Cardiac muscle cell (in vitro differentiated cells and primary cell): ENCODE results near the gene RIMBP2. TPM values are rescaled to one million over a fixed set of nuclear protein-coding genes. Genes with fewer than 3 reads are reported as not detected.

ENCODE experiments used
- DNase-seq, 2 donors: peaks; one replicate each; pipeline versions ENCODE4 v3.0.0 to v3.0.0-alpha.2; 2010 to 2017; ENCODE audit warnings: low read depth in 1 of 2, low spot score in 1 of 2
- H3K27ac ChIP-seq: fragments of 200-600 bp; sonication (generic); 2 replicates; pipeline ENCODE4 v1.5.1; 2016
- H3K27me3 ChIP-seq: fragments of 200-600 bp; sonication (generic); 2 replicates; pipeline ENCODE4 v1.6.0; 2016; ENCODE audit warnings: control low read depth
- H3K36me3 ChIP-seq: fragments of 200-600 bp; sonication (generic); 2 replicates; pipeline ENCODE4 v1.5.1; 2016; ENCODE audit warnings: control low read depth
- H3K4me1 ChIP-seq: fragments of 200-600 bp; sonication (generic); 2 replicates; pipeline ENCODE4 v1.8.1; 2017; ENCODE audit warnings: low read depth, mild to moderate bottlenecking, mixed run types
- H3K4me3 ChIP-seq: fragments of 200-600 bp; sonication (generic); 2 replicates; pipeline ENCODE4 v1.5.1; 2016; ENCODE audit warnings: mild to moderate bottlenecking
- H3K9me3 ChIP-seq: fragments of 200-600 bp; sonication (generic); 2 replicates; pipeline ENCODE4 v1.5.1; 2017; ENCODE audit warnings: low read depth, mild to moderate bottlenecking, control low read depth
- polyA plus RNA-seq: library from polyadenylated mRNA; unstranded; fragments of >200 nt; fragmentation: Nextera tagmentation; extraction: Ambion mirVana; gene quantifications from 2 replicates; pipeline ENCODE4 v1.2.1, GENCODE V29; 2016
- total RNA-seq: library from RNA; depleted of rRNA; stranded (reverse); fragments of >200 nt; gene quantifications from 2 replicates; pipeline ENCODE4 v1.2.3, GENCODE V29; 2016
- TF ChIP-seq, protein P1 (sequence below): IDR thresholded peaks from 2 replicates; pipeline ENCODE4 v1.5.1; 2012; ENCODE audit warnings: low read depth, mild to moderate bottlenecking, low read length

RIMBP2 gene
- total and polyA plus RNA-seq, 2 experiments from 2014 or later: 2.6 to 10.5 TPM

DNA sequence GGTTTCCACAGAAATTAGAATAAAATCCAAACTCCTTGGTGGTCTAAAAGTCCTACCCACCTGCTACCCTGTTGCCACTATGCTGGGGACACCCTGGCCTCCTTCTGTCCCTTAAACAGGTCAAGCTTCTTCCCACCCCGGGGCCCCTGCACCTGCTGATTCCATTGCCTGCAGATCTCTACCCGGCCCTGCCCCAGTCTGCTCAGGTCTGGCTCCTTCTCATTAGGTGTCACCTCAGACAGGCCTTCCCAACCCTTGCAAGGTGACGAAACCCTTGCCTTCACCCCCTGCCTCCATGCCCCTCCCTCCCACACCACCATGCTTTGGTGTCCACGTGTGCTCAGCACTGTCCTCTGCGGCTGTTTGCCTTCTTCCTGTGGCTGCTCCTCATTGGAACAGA lies 207.8 kb downstream of the RIMBP2 start:
- Histone ChIP-seq H3K4me1 (no peaks in the 10 kb centered on the region), H3K27me3 (no peaks in the 10 kb centered on the region), H3K4me3 (no peak overlapping the region), H3K27ac (no peak overlapping the region), H3K9me3 (no peaks in the 10 kb centered on the region), H3K36me3 (no peaks in the 10 kb centered on the region)
- DNase-seq: no peak
- TF ChIP-seq, protein P1, sequence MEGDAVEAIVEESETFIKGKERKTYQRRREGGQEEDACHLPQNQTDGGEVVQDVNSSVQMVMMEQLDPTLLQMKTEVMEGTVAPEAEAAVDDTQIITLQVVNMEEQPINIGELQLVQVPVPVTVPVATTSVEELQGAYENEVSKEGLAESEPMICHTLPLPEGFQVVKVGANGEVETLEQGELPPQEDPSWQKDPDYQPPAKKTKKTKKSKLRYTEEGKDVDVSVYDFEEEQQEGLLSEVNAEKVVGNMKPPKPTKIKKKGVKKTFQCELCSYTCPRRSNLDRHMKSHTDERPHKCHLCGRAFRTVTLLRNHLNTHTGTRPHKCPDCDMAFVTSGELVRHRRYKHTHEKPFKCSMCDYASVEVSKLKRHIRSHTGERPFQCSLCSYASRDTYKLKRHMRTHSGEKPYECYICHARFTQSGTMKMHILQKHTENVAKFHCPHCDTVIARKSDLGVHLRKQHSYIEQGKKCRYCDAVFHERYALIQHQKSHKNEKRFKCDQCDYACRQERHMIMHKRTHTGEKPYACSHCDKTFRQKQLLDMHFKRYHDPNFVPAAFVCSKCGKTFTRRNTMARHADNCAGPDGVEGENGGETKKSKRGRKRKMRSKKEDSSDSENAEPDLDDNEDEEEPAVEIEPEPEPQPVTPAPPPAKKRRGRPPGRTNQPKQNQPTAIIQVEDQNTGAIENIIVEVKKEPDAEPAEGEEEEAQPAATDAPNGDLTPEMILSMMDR: no peak

DNA sequence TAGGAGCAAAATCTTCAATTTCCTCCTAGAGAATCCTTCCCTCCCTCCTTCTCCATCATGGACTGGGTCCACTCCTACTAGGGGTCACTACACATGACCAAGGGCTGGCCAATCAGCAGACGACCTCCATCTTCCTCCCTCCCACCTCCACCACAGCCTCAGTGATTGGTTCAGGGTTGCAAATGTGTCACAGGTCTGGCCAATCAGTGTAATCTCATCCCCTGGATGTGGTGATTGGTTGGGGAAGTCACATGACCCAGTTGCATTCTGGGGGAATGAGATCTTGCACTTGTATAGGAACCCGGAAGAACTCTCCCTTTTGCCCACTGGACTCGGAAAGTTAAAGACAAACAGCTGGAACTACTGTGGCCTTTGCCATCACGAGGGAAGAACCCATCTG lies 209.3 kb downstream of the RIMBP2 start:
- no peak overlapping the region for H3K27ac ChIP-seq
- TF ChIP-seq, protein P1: no peak
- no peaks in the 10 kb centered on the region for H3K36me3 ChIP-seq
- DNase-seq: no peak
- H3K4me3 ChIP-seq: no peak overlapping the region
- no peaks in the 10 kb centered on the region for H3K4me1 ChIP-seq
- H3K9me3 ChIP-seq: no peaks in the 10 kb centered on the region
- no peaks in the 10 kb centered on the region for H3K27me3 ChIP-seq

DNA sequence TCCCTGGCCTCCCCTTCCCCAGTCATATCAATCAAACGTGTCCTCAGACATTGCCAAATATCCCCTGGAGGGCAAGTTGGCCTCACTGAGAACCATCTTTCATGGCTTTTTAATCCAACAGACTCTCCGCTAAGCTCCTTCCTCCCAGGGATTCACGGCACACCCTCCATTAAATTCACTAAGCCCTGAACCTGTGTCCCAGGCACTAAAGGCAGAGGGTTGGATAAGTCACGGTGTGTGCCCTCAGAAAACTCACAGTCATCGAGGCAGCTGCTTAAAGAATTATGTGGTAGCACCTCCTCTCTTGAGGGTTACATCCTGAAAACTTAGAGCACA lies 211.3 kb downstream of the RIMBP2 start:
- no peaks in the 10 kb centered on the region for H3K27me3 ChIP-seq
- no peaks in the 10 kb centered on the region for H3K36me3 ChIP-seq
- no peaks in the 10 kb centered on the region for H3K4me1 ChIP-seq
- no peaks in the 10 kb centered on the region for H3K9me3 ChIP-seq
- TF ChIP-seq, protein P1: no peak
- no peak overlapping the region for H3K27ac ChIP-seq
- no peak for DNase-seq
- H3K4me3 ChIP-seq: no peak overlapping the region

DNA sequence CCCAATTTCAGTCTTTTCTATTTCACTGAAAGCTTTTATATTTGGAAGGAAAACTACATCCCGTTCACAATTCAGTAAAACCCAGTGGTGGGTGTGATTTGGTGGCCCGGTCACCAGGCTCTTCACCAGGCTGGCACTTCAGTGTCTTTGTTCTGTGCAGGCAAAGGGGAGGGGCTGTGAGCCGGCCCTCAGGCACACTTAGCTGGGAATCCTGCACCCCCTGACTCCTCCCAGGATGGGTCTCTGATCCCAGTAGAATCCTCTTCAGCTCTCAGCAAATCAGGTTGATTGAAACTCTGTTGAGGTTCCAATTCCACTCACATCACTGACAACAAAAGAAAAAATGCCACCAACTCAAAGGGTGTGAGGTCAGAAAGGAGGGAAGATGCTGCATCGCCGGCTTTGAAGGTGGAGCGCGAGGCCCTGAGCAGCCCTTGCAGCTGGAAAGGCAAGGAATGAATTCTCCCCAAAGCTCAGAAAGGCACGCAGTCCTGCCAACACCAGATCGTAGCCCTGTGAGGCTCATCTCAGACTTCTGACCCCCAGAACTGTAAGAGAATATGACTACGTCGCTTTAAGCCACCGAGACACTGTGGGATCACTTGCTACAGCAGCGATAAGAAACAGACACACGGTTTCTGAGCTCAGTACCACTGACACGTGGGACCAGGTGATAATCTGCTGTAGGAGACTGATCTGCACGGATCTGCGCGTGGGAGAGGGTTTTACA lies 211.8 kb downstream of the RIMBP2 start:
- H3K4me1 ChIP-seq: no peaks in the 10 kb centered on the region
- H3K36me3 ChIP-seq: no peaks in the 10 kb centered on the region
- H3K27me3 ChIP-seq: no peaks in the 10 kb centered on the region
- H3K4me3 ChIP-seq: no peak overlapping the region
- DNase-seq: no peak
- H3K27ac ChIP-seq: no peak overlapping the region
- no peaks in the 10 kb centered on the region for H3K9me3 ChIP-seq
- TF ChIP-seq, protein P1: no peak

DNA sequence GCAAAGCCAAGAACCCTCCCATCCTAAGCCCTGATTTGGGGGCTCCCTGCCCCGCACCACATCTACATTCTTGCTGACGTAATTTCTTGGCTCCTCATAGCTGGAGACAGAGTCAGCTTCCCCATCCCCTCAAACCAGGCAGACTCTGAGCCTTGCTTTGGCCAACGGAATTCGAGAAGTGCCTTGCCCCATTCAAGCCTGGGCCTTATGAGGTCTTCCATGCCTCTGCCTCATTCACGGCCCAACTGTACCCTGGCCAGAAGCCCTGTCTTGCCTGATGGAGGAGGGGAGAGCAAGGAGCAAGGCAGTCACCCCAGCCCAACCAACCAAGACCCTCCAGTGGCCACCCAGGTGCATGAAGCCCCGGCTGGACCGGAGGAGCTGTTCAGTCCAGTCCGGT lies 214.3 kb downstream of the RIMBP2 start:
- Histone ChIP-seq H3K4me3 (no peak overlapping the region), H3K27ac (no peak overlapping the region), H3K4me1 (no peaks in the 10 kb centered on the region), H3K27me3 (no peaks in the 10 kb centered on the region), H3K36me3 (no peaks in the 10 kb centered on the region), H3K9me3 (no peaks in the 10 kb centered on the region)
- DNase-seq: no peak
- TF ChIP-seq, protein P1: no peak
